ENCODE results near the gene OSGIN1.

Gene OSGIN1

DNA sequence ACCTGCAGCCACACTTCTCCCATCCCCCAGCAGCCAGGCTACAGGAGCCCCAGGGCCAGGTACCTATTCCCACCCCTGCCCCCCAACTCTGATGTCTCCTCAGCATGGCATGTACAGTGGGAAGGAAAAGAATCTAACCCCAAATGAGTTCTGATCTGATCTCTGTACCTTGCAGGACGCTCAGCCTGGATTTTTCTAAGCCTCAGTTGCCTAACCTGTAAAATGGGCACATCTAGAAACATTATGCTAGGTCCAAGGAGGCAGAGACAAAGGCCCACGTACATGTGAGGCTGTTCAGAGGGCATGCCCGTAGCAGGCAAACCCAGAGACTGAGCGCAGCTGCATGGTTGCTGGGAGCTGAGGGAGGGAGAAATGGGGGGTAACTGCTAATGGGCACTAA is 54.5 kb downstream of the OSGIN1 start:
- DNase-seq = no peak

DNA sequence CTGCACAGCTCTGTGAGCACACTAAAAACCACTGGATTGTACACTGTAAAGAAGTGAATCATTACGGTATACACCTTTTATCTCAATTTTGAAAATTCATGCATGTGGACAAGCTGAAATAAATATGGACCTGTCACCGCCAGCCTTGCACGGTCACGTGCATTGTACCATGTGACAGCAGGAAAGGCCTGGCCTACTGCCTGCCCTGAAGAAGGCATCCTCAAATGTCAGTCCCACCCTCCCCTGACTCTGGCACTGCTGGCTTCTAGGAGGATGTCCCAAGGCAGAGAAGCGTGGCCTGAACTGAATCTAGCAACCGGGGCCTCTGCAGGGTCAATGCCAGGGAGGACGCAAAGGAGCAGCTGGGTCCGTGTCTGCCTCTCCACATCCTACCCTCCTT is 54.9 kb downstream of the OSGIN1 start:
- DNase-seq = no peak

DNA sequence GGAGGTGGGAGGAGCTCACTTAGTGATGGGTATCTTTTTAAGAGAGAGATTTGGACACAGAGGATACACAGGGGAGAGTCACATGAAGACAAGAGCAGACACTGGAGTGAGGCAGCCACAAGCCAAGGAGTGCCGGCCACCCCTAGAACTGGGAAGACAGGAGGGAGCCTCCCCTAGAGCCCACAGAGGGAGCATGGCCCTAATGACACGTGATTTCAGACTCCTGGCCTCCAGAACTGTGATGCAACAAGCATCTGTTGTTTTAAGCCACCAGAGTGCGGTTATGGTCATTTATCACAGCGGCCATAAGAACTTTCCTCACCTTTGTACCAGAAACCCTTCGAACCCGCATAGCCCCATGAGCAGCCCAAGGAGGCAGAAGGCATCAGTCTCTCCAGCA is 56.2 kb downstream of the OSGIN1 start:
- DNase-seq = no peak

DNA sequence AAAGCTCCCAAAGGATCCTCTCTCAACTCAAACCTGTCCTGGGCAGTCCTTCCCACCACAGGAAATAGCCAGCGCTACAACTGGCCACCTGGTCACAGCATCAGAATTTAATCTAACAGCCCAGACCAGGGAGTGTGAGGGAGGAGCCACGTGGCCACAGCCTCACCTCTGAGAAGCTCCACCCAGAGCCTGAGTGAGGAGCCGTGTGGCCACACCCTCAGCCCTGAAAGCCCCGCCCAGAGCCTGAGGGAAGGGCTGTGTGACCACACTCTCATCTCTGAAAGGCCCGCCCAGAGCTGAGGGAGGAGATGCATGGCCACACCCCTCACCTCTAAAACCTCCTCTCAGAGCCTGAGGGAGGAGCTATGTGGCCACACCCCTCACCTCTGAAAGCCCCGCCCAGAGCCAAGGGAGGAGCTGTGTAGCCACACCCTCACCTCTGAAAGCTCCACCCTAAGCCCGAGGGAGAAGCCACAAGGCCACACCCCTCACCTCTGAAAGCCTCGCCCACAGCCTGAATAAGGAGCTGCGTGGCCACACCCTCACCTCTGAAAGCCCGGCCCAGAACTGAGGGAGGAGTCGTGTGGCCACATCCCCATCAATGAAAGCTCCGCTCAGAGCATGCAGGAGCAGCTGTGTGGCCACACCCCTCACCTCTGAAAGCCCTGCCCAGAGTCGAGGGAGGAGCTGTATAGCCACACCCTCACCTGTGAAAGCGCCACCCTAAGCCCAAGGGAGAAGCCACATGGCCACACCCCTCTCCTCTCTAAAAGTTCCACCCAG is 60.9 kb downstream of the OSGIN1 start:
- peak; percentile 37 to 74 for DNase-seq

DNA sequence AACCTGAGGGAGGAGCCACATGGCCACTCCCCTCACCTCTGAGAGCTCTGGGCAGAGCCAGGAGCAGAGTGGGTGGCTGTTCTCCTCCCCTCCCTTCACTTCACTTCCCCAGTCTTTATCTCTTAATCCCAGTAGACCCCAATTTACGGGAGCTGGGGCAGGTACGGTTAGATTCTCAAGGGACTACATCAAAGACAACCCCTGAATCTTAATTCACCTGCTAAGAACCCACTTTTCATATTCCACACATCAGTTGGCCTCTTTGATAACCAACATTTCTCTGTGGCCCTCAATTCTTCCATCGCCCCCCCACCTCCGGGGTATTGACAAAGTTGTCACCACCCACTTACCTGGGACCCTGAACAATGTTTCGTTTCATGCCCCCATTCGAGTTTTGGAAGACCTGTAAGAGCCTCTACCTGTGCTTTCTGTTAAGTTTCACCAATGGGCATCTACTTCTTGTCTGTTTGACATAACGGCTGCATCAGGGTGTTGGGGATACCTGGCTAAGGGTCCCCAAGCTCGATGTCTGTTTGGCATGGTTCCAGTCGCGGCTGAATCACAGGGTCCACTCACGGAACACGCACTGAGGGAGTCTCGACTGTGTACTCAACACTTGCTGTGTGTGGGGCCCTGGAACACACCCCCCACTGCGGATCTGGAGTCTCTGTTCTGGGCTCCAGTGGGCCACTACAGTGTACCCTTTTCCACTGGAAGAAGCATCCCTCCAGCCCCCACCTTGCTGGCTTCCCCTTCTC is 61.7 kb downstream of the OSGIN1 start:
- no peak for DNase-seq

DNA sequence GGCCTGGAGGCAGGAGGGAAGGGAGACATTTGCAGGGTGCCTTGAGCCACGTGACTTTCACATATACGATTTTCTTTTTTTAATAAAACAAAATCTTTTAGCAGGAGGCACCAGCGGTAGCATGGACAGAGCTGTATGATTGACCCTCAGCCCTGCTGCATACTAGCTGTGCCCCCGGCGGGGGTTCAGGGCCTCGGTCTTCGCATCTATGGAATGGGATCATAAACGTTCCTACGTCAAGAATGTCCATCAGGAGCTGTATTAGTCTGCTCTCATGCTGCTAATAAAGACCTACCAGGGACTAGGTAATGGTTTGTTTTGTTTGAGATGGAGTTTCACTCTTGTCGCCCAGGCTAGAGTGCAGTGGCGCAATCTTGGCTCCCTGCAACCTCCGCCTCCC is 62.4 kb downstream of the OSGIN1 start:
- DNase-seq = no peak
